ENCODE results near the gene RIBC2. TPM values are rescaled to one million over a fixed set of nuclear protein-coding genes. Genes with fewer than 3 reads are reported as not detected.
"Not testable (repeated sequence)": the region's sequence is repeated elsewhere in the genome, so short reads cannot be mapped to it uniquely, and the experiment has no call there.

Gene RIBC2
- polyA plus RNA-seq, 2 of the 4 experiments (the other 2 are of a cell fraction), result 3.0 to 3.8 TPM

- no peak overlapping the region for H3K4me3 ChIP-seq
- no peak for FAIRE-seq
- POLR2A ChIA-PET, result no interaction called here
- ATAC-seq, result no peak
- H3K4me1 ChIP-seq, result peaks cover 3% of the 10 kb centered on the region; the same call in 1 of the 3 replicates
- H3K9me3 ChIP-seq, result no peaks in the 10 kb centered on the region
- CTCF ChIA-PET, result no interaction called here
- no peak overlapping the region for H3K27ac ChIP-seq
- no peak overlapping the region for H3K4me2 ChIP-seq
- DNase-seq (ENCODE audit: low read depth in 1 of 2, low spot score in 1 of 2), result no peak
- TF ChIP-seq FOSB (CRISPR knock-in tag; IDR thresholded peaks at IDR 0.05), result no peak
- TF ChIP-seq, protein P1, sequence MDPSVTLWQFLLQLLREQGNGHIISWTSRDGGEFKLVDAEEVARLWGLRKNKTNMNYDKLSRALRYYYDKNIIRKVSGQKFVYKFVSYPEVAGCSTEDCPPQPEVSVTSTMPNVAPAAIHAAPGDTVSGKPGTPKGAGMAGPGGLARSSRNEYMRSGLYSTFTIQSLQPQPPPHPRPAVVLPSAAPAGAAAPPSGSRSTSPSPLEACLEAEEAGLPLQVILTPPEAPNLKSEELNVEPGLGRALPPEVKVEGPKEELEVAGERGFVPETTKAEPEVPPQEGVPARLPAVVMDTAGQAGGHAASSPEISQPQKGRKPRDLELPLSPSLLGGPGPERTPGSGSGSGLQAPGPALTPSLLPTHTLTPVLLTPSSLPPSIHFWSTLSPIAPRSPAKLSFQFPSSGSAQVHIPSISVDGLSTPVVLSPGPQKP (IDR thresholded peaks at IDR 0.05; ENCODE audit: low read depth, low read length), result no peak
- TF ChIP-seq ZSCAN20 (CRISPR knock-in tag; IDR thresholded peaks at IDR 0.05), result no peak
- TF ChIP-seq MAZ (IDR thresholded peaks at IDR 0.05; ENCODE audit: borderline replicate concordance, low read depth, low read length), result no peak
- no peak for TF ChIP-seq POLR2AphosphoS2 (conservative IDR thresholded peaks at IDR 0.05; ENCODE audit: low read length)
- TF ChIP-seq PBX3 (IDR thresholded peaks at IDR 0.05), result no peak
- TF ChIP-seq, protein P2, sequence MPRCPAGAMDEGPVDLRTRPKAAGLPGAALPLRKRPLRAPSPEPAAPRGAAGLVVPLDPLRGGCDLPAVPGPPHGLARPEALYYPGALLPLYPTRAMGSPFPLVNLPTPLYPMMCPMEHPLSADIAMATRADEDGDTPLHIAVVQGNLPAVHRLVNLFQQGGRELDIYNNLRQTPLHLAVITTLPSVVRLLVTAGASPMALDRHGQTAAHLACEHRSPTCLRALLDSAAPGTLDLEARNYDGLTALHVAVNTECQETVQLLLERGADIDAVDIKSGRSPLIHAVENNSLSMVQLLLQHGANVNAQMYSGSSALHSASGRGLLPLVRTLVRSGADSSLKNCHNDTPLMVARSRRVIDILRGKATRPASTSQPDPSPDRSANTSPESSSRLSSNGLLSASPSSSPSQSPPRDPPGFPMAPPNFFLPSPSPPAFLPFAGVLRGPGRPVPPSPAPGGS (IDR thresholded peaks at IDR 0.05), result no peak
- TF ChIP-seq NFE2L2 (conservative IDR thresholded peaks at IDR 0.05; ENCODE audit: low read length), result no peak
- TF ChIP-seq NR3C1 (IDR thresholded peaks at IDR 0.05), result no peak
- TF ChIP-seq BHLHE40 (IDR thresholded peaks at IDR 0.05; ENCODE audit: low read depth, low read length), result no peak
- no peak for TF ChIP-seq CBX8 (IDR thresholded peaks at IDR 0.05)
- TF ChIP-seq, protein P3, sequence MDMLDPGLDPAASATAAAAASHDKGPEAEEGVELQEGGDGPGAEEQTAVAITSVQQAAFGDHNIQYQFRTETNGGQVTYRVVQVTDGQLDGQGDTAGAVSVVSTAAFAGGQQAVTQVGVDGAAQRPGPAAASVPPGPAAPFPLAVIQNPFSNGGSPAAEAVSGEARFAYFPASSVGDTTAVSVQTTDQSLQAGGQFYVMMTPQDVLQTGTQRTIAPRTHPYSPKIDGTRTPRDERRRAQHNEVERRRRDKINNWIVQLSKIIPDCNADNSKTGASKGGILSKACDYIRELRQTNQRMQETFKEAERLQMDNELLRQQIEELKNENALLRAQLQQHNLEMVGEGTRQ (IDR thresholded peaks at IDR 0.05), result no peak
- TF ChIP-seq EHMT2 (IDR thresholded peaks at IDR 0.05; ENCODE audit: low read depth), result no peak
- TF ChIP-seq RAD21 (conservative IDR thresholded peaks at IDR 0.05 in 1 of 2, IDR thresholded peaks at IDR 0.05 in 1 of 2), result no peak
- no peak for TF ChIP-seq HES2 (IDR thresholded peaks at IDR 0.05)
- 80% methylated on average over 5 of the region's 5 CpGs for WGBS (ENCODE audit: missing lambda C conversion rate)
Measured at GRCh38 chr22:45446216-45446615, 32.7 kb downstream of the RIBC2 start.

DNA sequence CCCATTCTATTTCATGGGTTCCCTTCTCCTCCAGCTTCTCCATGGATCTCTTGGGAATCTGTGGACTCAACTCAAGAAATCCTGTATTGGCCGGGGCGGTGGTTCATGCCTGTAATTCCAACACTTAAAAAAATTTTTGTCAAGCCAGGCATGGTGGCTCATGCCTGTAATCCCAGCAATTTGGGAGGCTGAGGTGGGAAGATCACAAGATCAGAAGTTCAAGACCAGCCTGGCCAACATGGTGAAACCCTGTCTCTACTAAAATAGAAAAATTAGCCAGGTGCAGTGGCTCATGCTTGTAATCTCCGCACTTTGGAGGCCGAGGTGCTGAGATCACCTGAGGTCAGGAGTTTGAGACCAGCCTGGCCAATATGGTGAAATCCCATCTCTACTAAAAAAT lies 34.1 kb downstream of the RIBC2 start:
- POLR2A ChIA-PET; H3K27ac ChIP-seq; ATAC-seq; H3K9me3 ChIP-seq; DNase-seq (ENCODE audit: low read depth in 1 of 2, low spot score in 1 of 2); H3K4me3 ChIP-seq; H3K4me1 ChIP-seq; FAIRE-seq; CTCF ChIA-PET; H3K4me2 ChIP-seq: not testable (repeated sequence)
- WGBS (ENCODE audit: missing lambda C conversion rate), result 94% methylated on average over 4 of the region's 4 CpGs

GRCh38 chr22:45448431-45448830 lies 34.9 kb downstream of the RIBC2 start:
- Histone ChIP-seq H3K4me1 (0 out of 3 replicates have a peak, but pooled peaks cover 3% of the 10 kb centered on the region), H3K9me3 (no peaks in the 10 kb centered on the region), H3K4me3 (no peak overlapping the region), H3K4me2 (no peak overlapping the region), H3K27ac (no peak overlapping the region)
- ATAC-seq (no peak), DNase-seq (ENCODE audit: low read depth in 1 of 2, low spot score in 1 of 2) (no peak), FAIRE-seq (no peak)
- TF ChIP-seq JUN (IDR thresholded peaks at IDR 0.05) (no peak), KDM1A (IDR thresholded peaks at IDR 0.05; ENCODE audit: low read depth) (no peak)
- ChIA-PET POLR2A (no interaction called here), CTCF (interaction anchor here (0.6 to 1.2 kb wide), 2 partner anchors 106 to 500 kb away, joined by 3 to 4 read pairs; no protein-coding TSS in a partner anchor)
- 80% methylated on average over 7 of the region's 9 CpGs for WGBS (ENCODE audit: missing lambda C conversion rate)

- ATAC-seq; FAIRE-seq; H3K9me3 ChIP-seq; H3K4me1 ChIP-seq; DNase-seq (ENCODE audit: low read depth in 1 of 2, low spot score in 1 of 2); POLR2A ChIA-PET; H3K4me3 ChIP-seq; H3K27ac ChIP-seq; H3K4me2 ChIP-seq: not testable (repeated sequence)
- 86% methylated on average over 5 of the region's 5 CpGs for WGBS (ENCODE audit: missing lambda C conversion rate)
- CTCF ChIA-PET, result interaction anchor here (1.3 kb wide), 1 partner anchor 10 kb away, joined by 3 read pairs; no protein-coding TSS in a partner anchor
Measured at GRCh38 chr22:45449442-45449841, 35.9 kb downstream of the RIBC2 start.
